H1 (cell line): ENCODE measurements around the gene EMP3.

ENCODE experiments used
- EP300 ChIP-seq, 2 experiments: IDR thresholded peaks; 1 replicate in 1 of 2; 2 replicates in 1 of 2; pipeline ENCODE4 v1.6.1; 2011 to 2012; ENCODE audit warnings: low read depth in 2 of 2, low read length in 2 of 2, mild to moderate bottlenecking in 2 of 2, borderline replicate concordance in 1 of 2, inconsistent platforms in 1 of 2, moderate library complexity in 1 of 2
- EZH2 ChIP-seq: fragments of 200-600 bp; sonication (generic); IDR thresholded peaks from 2 replicates; pipeline ENCODE4 v1.7.1; 2012; ENCODE audit warnings: low read depth, mild to moderate bottlenecking, moderate library complexity, low read length, inconsistent platforms; ENCODE audit not compliant: severe bottlenecking
- GABPA ChIP-seq: IDR thresholded peaks from 2 replicates; pipeline ENCODE4 v1.6.1; 2011; ENCODE audit warnings: mild to moderate bottlenecking, low read length, moderate library complexity, borderline replicate concordance; ENCODE audit not compliant: insufficient read depth
- JUN ChIP-seq: IDR thresholded peaks from 2 replicates; pipeline ENCODE4 v1.6.1; 2011; ENCODE audit warnings: low read depth, mild to moderate bottlenecking, improper control_type of control experiment, low read length
- KDM1A ChIP-seq: fragments of 200-600, 300-600 bp; sonication (generic); IDR thresholded peaks from 2 replicates; pipeline ENCODE4 v1.7.1; 2016; ENCODE audit warnings: mild to moderate bottlenecking, low read length, borderline replicate concordance
- RAD21 ChIP-seq, 2 experiments: IDR thresholded peaks in 1 of 2; conservative IDR thresholded peaks in 1 of 2; 2 replicates each; pipeline ENCODE4 v1.6.1; 2011; ENCODE audit warnings: low read depth in 2 of 2, low read length in 2 of 2, improper control_type of control experiment in 1 of 2, inconsistent platforms in 1 of 2, mild to moderate bottlenecking in 1 of 2, moderate library complexity in 1 of 2
- SIX5 ChIP-seq: IDR thresholded peaks from 2 replicates; pipeline ENCODE4 v1.6.1; 2011; ENCODE audit warnings: mild to moderate bottlenecking, low read depth, low read length
- SP1 ChIP-seq: IDR thresholded peaks from 2 replicates; pipeline ENCODE4 v1.6.1; 2011; ENCODE audit warnings: low read depth, low read length
- TEAD4 ChIP-seq: IDR thresholded peaks from 2 replicates; pipeline ENCODE4 v1.6.1; 2012; ENCODE audit warnings: low read depth, low read length, inconsistent platforms, mixed read lengths
- YY1 ChIP-seq: IDR thresholded peaks from 2 replicates; pipeline ENCODE4 v1.6.1; 2011; ENCODE audit warnings: low read depth, mild to moderate bottlenecking, low read length
- TF ChIP-seq, protein P1 (sequence below): IDR thresholded peaks from 2 replicates; pipeline ENCODE4 v1.6.1; 2012; ENCODE audit warnings: inconsistent platforms
- TF ChIP-seq, protein P2 (sequence below), 3 experiments: IDR thresholded peaks; 1 replicate in 2 of 3; 2 replicates in 1 of 3; pipeline versions ENCODE4 v1.5.1 to v1.6.1; 2011; ENCODE audit warnings: low read length in 3 of 3, mild to moderate bottlenecking in 3 of 3, inconsistent platforms in 2 of 3, low read depth in 1 of 3, moderate library complexity in 1 of 3; ENCODE audit not compliant: insufficient read depth in 1 of 3; ENCODE audit errors: control extremely low read depth in 1 of 3

DNA sequence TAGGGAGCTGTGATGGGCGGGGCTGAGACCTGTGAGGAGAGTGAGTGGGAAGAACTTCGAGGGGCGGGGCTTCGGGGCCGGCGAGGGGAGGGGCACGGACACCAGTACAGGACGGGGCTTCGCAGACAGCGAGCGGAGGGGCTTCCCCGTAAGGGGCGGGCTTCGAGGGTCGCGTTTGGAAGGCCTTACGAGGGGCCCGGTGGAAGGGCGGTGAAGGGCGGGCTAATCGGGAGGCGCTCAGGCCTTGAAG, 4.1 kb upstream of the EMP3 start:
- TF ChIP-seq SIX5 (no peak), YY1 (no peak), GABPA (no peak), EP300 (IDR thresholded peaks at IDR 0.05; ENCODE audit: borderline replicate concordance in 1 of 2, low read depth in 2 of 2, low read length in 2 of 2) (no peak), KDM1A (no peak), TEAD4 (no peak), RAD21 (IDR thresholded peaks at IDR 0.05 in 1 of 2, conservative IDR thresholded peaks at IDR 0.05 in 1 of 2; ENCODE audit: low read depth in 2 of 2, low read length in 2 of 2) (no peak), SP1 (no peak), JUN (no peak), EZH2 (no peak)
- TF ChIP-seq, protein P1, sequence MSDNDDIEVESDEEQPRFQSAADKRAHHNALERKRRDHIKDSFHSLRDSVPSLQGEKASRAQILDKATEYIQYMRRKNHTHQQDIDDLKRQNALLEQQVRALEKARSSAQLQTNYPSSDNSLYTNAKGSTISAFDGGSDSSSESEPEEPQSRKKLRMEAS, result no peak
- TF ChIP-seq, protein P2, sequence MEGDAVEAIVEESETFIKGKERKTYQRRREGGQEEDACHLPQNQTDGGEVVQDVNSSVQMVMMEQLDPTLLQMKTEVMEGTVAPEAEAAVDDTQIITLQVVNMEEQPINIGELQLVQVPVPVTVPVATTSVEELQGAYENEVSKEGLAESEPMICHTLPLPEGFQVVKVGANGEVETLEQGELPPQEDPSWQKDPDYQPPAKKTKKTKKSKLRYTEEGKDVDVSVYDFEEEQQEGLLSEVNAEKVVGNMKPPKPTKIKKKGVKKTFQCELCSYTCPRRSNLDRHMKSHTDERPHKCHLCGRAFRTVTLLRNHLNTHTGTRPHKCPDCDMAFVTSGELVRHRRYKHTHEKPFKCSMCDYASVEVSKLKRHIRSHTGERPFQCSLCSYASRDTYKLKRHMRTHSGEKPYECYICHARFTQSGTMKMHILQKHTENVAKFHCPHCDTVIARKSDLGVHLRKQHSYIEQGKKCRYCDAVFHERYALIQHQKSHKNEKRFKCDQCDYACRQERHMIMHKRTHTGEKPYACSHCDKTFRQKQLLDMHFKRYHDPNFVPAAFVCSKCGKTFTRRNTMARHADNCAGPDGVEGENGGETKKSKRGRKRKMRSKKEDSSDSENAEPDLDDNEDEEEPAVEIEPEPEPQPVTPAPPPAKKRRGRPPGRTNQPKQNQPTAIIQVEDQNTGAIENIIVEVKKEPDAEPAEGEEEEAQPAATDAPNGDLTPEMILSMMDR (IDR thresholded peaks at IDR 0.05; ENCODE audit: control extremely low read depth in 1 of 3, insufficient read depth in 1 of 3, low read depth in 1 of 3, low read length in 3 of 3), result no peak
